Hepatocyte (in vitro differentiated cells): ENCODE measurements around the gene OBI1. TPM values are rescaled to one million over a fixed set of nuclear protein-coding genes. Genes with fewer than 3 reads are reported as not detected.
"Not testable (repeated sequence)": the region's sequence is repeated elsewhere in the genome, so short reads cannot be mapped to it uniquely, and the experiment has no call there.

ENCODE experiments used
- DNase-seq: peaks from one replicate; pipeline ENCODE4 v3.0.0-alpha.2; 2016; ENCODE audit warnings: low spot score
- H2AFZ ChIP-seq: fragments of 200-600 bp; sonication (generic); 2 replicates; pipeline ENCODE4 v1.6.0; 2016; ENCODE audit warnings: antibody characterized with exemption, mild to moderate bottlenecking
- H3K27ac ChIP-seq: fragments of 200-600 bp; sonication (generic); 2 replicates; pipeline ENCODE4 v1.5.1; 2016; ENCODE audit warnings: mild to moderate bottlenecking
- H3K27me3 ChIP-seq: fragments of 200-600 bp; sonication (generic); 2 replicates; pipeline ENCODE4 v1.6.1; 2016
- H3K36me3 ChIP-seq: fragments of 200-600 bp; sonication (generic); replicated peaks from 2 replicates; pipeline ENCODE4 v1.5.1; 2016; ENCODE audit warnings: low read depth; ENCODE audit not compliant: insufficient read depth
- H3K4me1 ChIP-seq: fragments of 200-600 bp; sonication (generic); 2 replicates; pipeline ENCODE4 v1.5.1; 2016; ENCODE audit warnings: mild to moderate bottlenecking, moderate library complexity; ENCODE audit not compliant: insufficient read depth
- H3K4me2 ChIP-seq: fragments of 200-600 bp; sonication (generic); 2 replicates; pipeline ENCODE4 v1.6.0; 2016
- H3K4me3 ChIP-seq: fragments of 200-600 bp; sonication (generic); 2 replicates; pipeline ENCODE4 v1.5.1; 2016; ENCODE audit warnings: mild to moderate bottlenecking
- H3K79me2 ChIP-seq: fragments of 200-600 bp; sonication (generic); 2 replicates; pipeline ENCODE4 v1.6.0; 2017; ENCODE audit warnings: mild to moderate bottlenecking
- H3K9me2 ChIP-seq: fragments of 200-600 bp; sonication (generic); replicated peaks from 2 replicates; pipeline ENCODE4 v1.6.0; 2017; ENCODE audit warnings: mild to moderate bottlenecking; ENCODE audit not compliant: insufficient read depth
- H3K9me3 ChIP-seq: fragments of 200-600 bp; sonication (generic); 2 replicates; pipeline ENCODE4 v1.5.1; 2016; ENCODE audit warnings: low read depth, mild to moderate bottlenecking
- H4K20me1 ChIP-seq: fragments of 200-600 bp; sonication (generic); 2 replicates; pipeline ENCODE4 v1.6.0; 2016; ENCODE audit warnings: mild to moderate bottlenecking; ENCODE audit not compliant: insufficient read depth, poor library complexity, severe bottlenecking
- EZH2 ChIP-seq: fragments of 200-600 bp; sonication (generic); IDR thresholded peaks from 2 replicates; pipeline ENCODE4 v1.6.1; 2016; ENCODE audit warnings: antibody characterized with exemption, mild to moderate bottlenecking, borderline replicate concordance
- EZH2phosphoT487 ChIP-seq: fragments of 200-600 bp; sonication (generic); IDR thresholded peaks from one replicate; pipeline ENCODE4 v1.6.1; 2018; ENCODE audit warnings: antibody characterized with exemption, mild to moderate bottlenecking, low read depth, moderate library complexity; ENCODE audit not compliant: unreplicated experiment, severe bottlenecking
- WGBS: methylation state at CpG from one replicate; pipeline ENCODE4 v1.1.6; 2016; ENCODE audit warnings: low lambda C conversion rate; ENCODE audit errors: missing lambda C conversion rate; 5-methylcytosine and 5-hydroxymethylcytosine counted together
- polyA plus RNA-seq: library from polyadenylated mRNA; unstranded; fragments of >200 nt; fragmentation: Nextera tagmentation; extraction: Ambion mirVana; gene quantifications from 2 replicates; pipeline ENCODE4 v1.2.1, GENCODE V29; 2016
- total RNA-seq: library from RNA; depleted of rRNA; stranded (reverse); fragments of >200 nt; gene quantifications from 2 replicates; pipeline ENCODE4 v1.2.3, GENCODE V29; 2014
- TF ChIP-seq, protein P1 (sequence below): fragments of 200-600 bp; sonication (generic); IDR thresholded peaks from 2 replicates; pipeline ENCODE4 v1.5.1; 2016; ENCODE audit warnings: antibody characterized with exemption, mild to moderate bottlenecking; ENCODE audit not compliant: poor library complexity

OBI1 gene
- total and polyA plus RNA-seq, 2 experiments from 2014 or later, result 5.3 to 17.6 TPM

DNA sequence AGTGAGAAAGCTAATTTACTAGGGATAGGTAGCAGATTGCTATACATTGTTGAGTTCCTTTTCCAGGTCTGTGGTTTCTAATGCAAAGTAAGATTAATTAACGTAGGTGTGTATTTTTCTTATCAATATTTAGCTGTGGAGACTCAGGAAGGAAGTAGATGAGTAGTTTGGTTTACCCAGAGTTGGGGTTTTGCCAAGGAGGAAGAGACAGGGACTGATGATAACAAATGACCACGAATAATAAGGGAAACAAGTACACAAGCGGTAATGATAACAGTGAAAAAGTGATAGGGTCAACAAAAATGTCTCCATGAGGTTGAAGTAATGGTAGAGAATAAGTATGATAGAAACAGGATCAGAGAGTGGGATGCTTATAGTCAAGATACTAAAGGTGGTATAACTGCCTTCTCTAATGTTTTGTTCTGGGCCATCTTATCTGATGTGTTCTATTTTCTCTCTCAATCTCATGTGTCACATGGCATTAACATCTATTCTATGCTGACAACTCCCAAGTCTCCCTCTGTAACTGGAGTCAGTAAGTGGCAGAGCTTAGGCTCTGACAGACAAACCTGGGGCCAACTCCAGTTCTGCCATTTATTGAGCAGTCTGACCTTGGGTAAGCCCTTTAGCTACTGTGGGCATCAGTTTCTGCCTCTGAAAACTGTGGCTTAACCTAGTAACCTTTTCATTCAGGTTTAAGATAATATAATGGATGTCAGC lies 8.8 kb downstream of the OBI1 start:
- Histone ChIP-seq H3K9me3 (no peaks in the 10 kb centered on the region), H3K27me3 (no peaks in the 10 kb centered on the region), H3K79me2 (peaks cover 86% of the 10 kb centered on the region), H3K36me3 (no peaks in the 10 kb centered on the region), H2AFZ (no peak overlapping the region), H4K20me1 (peaks cover 44% of the 10 kb centered on the region), H3K9me2 (no peaks in the 10 kb centered on the region), H3K4me3 (no peak overlapping the region), H3K4me1 (peaks cover 32% of the 10 kb centered on the region), H3K27ac (no peak overlapping the region), H3K4me2 (peak overlapping the region; percentile 12)
- 77% methylated on average over 3 of the region's 3 CpGs for WGBS
- DNase-seq, result no peak
- TF ChIP-seq, protein P1, sequence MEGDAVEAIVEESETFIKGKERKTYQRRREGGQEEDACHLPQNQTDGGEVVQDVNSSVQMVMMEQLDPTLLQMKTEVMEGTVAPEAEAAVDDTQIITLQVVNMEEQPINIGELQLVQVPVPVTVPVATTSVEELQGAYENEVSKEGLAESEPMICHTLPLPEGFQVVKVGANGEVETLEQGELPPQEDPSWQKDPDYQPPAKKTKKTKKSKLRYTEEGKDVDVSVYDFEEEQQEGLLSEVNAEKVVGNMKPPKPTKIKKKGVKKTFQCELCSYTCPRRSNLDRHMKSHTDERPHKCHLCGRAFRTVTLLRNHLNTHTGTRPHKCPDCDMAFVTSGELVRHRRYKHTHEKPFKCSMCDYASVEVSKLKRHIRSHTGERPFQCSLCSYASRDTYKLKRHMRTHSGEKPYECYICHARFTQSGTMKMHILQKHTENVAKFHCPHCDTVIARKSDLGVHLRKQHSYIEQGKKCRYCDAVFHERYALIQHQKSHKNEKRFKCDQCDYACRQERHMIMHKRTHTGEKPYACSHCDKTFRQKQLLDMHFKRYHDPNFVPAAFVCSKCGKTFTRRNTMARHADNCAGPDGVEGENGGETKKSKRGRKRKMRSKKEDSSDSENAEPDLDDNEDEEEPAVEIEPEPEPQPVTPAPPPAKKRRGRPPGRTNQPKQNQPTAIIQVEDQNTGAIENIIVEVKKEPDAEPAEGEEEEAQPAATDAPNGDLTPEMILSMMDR, result no peak

- H3K36me3 ChIP-seq, H3K9me2 ChIP-seq, H3K9me3 ChIP-seq, H3K27me3 ChIP-seq: not testable (repeated sequence)
- DNase-seq, result peak; percentile 51
- H4K20me1 ChIP-seq, result peaks cover 20% of the 10 kb centered on the region
- WGBS, result 21% methylated on average over 11 of the region's 11 CpGs
- peaks cover 32% of the 10 kb centered on the region for H3K4me1 ChIP-seq
- H3K4me2 ChIP-seq, result peak overlapping the region; percentile 79
- H2AFZ ChIP-seq, result peak overlapping the region; percentile 29
- peak overlapping the region; percentile 76 for H3K27ac ChIP-seq
- H3K4me3 ChIP-seq, result peak overlapping the region; percentile 1
- H3K79me2 ChIP-seq, result peaks cover 86% of the 10 kb centered on the region
Measured at GRCh38 chr13:78647109-78647678, 11.8 kb downstream of the OBI1 start.

DNA sequence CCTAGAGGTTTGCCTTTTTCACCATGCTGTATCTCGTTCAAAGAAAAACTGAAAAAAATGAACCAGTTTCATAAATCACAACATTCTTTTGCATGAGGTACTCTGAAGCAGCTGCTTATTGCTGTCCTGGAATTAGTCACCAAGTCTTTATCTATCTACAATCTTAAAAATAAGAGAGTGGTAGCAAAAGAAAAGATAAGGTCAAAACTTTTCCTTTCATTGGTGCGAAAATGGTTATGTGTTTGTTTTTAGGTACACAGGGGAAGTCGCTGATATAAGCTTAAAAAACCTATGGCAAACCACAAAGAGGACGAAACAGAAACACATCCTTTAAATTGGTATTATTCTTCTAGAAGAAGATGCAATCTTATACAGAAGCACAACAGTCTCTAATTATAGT lies 20.7 kb downstream of the OBI1 start:
- no peaks in the 10 kb centered on the region for H4K20me1 ChIP-seq
- no peak overlapping the region for H3K4me3 ChIP-seq
- no peak overlapping the region for H2AFZ ChIP-seq
- TF ChIP-seq EZH2, result no peak
- no peak for TF ChIP-seq EZH2phosphoT487
- TF ChIP-seq, protein P1, result no peak
- 83% methylated on average over 4 of the region's 4 CpGs for WGBS
- H3K4me2 ChIP-seq, result no peak overlapping the region
- H3K36me3 ChIP-seq, result no peaks in the 10 kb centered on the region
- H3K9me3 ChIP-seq, result no peaks in the 10 kb centered on the region
- H3K27me3 ChIP-seq, result no peaks in the 10 kb centered on the region
- H3K9me2 ChIP-seq, result no peaks in the 10 kb centered on the region
- H3K27ac ChIP-seq, result no peak overlapping the region
- DNase-seq, result no peak
- H3K4me1 ChIP-seq, result no peaks in the 10 kb centered on the region
- peaks cover 21% of the 10 kb centered on the region for H3K79me2 ChIP-seq

DNA sequence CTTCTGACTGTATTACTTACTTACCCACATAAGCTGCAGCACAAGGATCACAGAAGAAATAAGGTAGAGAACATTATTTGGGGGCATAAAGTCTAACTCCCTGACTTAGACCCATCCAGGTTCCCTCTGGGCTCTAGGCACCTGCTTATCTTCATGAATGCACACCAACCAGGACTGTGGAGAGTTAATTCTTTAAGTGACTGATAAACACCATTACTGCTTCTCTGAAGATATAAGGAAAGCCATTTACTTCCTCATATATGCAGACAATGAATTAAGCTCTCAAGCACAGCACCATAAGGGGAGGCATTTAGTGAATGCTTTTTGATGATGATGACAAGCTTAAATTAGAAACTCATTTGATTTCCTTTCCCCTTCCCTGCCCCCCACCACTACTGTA lies 22.5 kb downstream of the OBI1 start:
- Histone ChIP-seq H3K27ac (no peak overlapping the region), H3K36me3 (no peaks in the 10 kb centered on the region)

More for the DNA sequence above, 22.5 kb downstream of the OBI1 start:
- Histone ChIP-seq H2AFZ (no peak overlapping the region), H3K9me3 (no peaks in the 10 kb centered on the region), H3K27me3 (no peaks in the 10 kb centered on the region), H3K4me3 (no peak overlapping the region), H3K4me1 (no peaks in the 10 kb centered on the region), H3K9me2 (no peaks in the 10 kb centered on the region), H4K20me1 (no peaks in the 10 kb centered on the region), H3K79me2 (peaks cover 6% of the 10 kb centered on the region), H3K4me2 (no peak overlapping the region)
- TF ChIP-seq, protein P1, result no peak
- TF ChIP-seq EZH2phosphoT487 (no peak), EZH2 (no peak)
- DNase-seq, result no peak
